ENCODE data around the gene FAM200C. TPM values are rescaled to one million over a fixed set of nuclear protein-coding genes. Genes with fewer than 3 reads are reported as not detected.

FAM200C gene
- total and polyA plus RNA-seq, 2 of the 13 experiments (the other 11 are each of a cell fraction or from before 2014, with no cell fraction given), result 3.2 to 4.7 TPM

DNA sequence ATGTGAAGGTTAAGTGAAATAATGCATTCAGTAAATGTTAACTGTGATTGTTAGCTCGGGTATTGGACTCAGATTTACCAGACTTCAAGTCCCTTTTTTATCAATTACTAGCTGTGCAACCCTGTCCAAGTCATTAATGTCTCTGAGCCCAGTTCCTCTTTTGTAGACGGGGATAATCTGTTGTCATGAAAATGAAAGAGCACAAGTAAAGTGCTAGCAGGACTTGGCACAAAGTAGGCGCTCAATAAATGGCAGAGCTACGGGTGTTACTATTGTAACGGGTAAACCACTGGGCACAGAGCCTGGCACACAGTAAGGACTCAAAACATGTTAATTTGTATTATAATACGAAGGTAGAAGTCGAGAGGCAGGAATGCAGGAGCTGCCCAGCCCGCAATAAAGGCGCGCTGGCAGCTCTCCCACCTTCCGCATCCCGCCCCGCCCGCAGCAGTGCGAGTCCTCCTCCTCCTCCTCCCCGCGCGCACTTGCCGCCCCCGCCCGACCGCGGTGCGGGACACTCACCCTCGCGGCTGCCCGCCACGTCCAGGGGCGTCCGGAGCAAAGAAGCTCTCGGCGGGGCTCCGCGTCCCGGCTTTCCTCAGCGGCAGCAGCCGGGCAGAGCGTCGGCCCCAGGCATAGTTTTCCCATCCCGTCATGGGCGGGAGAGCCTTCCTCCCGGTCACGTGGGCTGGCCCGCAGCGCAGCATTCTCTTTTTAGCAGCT, 29.7 kb downstream of the FAM200C start, which contains the start of gene C1QTNF2 (continued):
- TF ChIP-seq, protein P1, sequence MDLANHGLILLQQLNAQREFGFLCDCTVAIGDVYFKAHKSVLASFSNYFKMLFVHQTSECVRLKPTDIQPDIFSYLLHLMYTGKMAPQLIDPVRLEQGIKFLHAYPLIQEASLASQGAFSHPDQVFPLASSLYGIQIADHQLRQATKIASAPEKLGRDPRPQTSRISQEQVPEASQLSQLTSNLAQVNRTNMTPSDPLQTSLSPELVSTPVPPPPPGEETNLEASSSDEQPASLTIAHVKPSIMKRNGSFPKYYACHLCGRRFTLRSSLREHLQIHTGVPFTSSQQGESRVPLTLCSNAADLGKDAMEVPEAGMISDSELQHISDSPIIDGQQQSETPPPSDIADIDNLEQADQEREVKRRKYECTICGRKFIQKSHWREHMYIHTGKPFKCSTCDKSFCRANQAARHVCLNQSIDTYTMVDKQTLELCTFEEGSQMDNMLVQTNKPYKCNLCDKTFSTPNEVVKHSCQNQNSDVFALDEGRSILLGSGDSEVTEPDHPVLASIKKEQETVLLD (CRISPR knock-in tag; IDR thresholded peaks at IDR 0.05; ENCODE audit: low read depth), result no peak
- TF ChIP-seq ZNF569 (CRISPR knock-in tag; IDR thresholded peaks at IDR 0.05; ENCODE audit: borderline replicate concordance), result no peak
- no peak for TF ChIP-seq SRSF4 (IDR thresholded peaks at IDR 0.05; ENCODE audit: low read depth, low read length, poor library complexity, severe bottlenecking)
- TF ChIP-seq, protein P2, sequence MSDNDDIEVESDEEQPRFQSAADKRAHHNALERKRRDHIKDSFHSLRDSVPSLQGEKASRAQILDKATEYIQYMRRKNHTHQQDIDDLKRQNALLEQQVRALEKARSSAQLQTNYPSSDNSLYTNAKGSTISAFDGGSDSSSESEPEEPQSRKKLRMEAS (IDR thresholded peaks at IDR 0.05), result peak; percentile 54
- TF ChIP-seq ZNF670 (CRISPR knock-in tag; IDR thresholded peaks at IDR 0.05; ENCODE audit: borderline replicate concordance), result no peak
- no peak for TF ChIP-seq REPIN1 (CRISPR knock-in tag; IDR thresholded peaks at IDR 0.05; ENCODE audit: borderline replicate concordance, low read depth)
- peak; percentile 45; the same call in 1 of the 2 replicates for TF ChIP-seq ZNF777 (CRISPR knock-in tag; IDR thresholded peaks at IDR 0.05)
- TF ChIP-seq, protein P3, sequence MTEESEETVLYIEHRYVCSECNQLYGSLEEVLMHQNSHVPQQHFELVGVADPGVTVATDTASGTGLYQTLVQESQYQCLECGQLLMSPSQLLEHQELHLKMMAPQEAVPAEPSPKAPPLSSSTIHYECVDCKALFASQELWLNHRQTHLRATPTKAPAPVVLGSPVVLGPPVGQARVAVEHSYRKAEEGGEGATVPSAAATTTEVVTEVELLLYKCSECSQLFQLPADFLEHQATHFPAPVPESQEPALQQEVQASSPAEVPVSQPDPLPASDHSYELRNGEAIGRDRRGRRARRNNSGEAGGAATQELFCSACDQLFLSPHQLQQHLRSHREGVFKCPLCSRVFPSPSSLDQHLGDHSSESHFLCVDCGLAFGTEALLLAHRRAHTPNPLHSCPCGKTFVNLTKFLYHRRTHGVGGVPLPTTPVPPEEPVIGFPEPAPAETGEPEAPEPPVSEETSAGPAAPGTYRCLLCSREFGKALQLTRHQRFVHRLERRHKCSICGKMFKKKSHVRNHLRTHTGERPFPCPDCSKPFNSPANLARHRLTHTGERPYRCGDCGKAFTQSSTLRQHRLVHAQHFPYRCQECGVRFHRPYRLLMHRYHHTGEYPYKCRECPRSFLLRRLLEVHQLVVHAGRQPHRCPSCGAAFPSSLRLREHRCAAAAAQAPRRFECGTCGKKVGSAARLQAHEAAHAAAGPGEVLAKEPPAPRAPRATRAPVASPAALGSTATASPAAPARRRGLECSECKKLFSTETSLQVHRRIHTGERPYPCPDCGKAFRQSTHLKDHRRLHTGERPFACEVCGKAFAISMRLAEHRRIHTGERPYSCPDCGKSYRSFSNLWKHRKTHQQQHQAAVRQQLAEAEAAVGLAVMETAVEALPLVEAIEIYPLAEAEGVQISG (CRISPR knock-in tag; IDR thresholded peaks at IDR 0.05), result 0 out of 2 replicates have a peak, but pooled peaks have one; percentile 31
- TF ChIP-seq, protein P4, sequence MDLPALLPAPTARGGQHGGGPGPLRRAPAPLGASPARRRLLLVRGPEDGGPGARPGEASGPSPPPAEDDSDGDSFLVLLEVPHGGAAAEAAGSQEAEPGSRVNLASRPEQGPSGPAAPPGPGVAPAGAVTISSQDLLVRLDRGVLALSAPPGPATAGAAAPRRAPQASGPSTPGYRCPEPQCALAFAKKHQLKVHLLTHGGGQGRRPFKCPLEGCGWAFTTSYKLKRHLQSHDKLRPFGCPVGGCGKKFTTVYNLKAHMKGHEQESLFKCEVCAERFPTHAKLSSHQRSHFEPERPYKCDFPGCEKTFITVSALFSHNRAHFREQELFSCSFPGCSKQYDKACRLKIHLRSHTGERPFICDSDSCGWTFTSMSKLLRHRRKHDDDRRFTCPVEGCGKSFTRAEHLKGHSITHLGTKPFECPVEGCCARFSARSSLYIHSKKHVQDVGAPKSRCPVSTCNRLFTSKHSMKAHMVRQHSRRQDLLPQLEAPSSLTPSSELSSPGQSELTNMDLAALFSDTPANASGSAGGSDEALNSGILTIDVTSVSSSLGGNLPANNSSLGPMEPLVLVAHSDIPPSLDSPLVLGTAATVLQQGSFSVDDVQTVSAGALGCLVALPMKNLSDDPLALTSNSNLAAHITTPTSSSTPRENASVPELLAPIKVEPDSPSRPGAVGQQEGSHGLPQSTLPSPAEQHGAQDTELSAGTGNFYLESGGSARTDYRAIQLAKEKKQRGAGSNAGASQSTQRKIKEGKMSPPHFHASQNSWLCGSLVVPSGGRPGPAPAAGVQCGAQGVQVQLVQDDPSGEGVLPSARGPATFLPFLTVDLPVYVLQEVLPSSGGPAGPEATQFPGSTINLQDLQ (CRISPR knock-in tag; IDR thresholded peaks at IDR 0.05), result no peak
- TF ChIP-seq ZNF263 (CRISPR knock-in tag; IDR thresholded peaks at IDR 0.05), result peak; percentile 85
- TF ChIP-seq RNF2 (conservative IDR thresholded peaks at IDR 0.05; ENCODE audit: low read depth), result no peak
- TF ChIP-seq ZNF260 (CRISPR knock-in tag; IDR thresholded peaks at IDR 0.05; ENCODE audit: borderline replicate concordance, low read depth), result no peak
- TF ChIP-seq, protein P5, sequence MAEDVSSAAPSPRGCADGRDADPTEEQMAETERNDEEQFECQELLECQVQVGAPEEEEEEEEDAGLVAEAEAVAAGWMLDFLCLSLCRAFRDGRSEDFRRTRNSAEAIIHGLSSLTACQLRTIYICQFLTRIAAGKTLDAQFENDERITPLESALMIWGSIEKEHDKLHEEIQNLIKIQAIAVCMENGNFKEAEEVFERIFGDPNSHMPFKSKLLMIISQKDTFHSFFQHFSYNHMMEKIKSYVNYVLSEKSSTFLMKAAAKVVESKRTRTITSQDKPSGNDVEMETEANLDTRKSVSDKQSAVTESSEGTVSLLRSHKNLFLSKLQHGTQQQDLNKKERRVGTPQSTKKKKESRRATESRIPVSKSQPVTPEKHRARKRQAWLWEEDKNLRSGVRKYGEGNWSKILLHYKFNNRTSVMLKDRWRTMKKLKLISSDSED (CRISPR knock-in tag; IDR thresholded peaks at IDR 0.05), result no peak
- TF ChIP-seq, protein P6, sequence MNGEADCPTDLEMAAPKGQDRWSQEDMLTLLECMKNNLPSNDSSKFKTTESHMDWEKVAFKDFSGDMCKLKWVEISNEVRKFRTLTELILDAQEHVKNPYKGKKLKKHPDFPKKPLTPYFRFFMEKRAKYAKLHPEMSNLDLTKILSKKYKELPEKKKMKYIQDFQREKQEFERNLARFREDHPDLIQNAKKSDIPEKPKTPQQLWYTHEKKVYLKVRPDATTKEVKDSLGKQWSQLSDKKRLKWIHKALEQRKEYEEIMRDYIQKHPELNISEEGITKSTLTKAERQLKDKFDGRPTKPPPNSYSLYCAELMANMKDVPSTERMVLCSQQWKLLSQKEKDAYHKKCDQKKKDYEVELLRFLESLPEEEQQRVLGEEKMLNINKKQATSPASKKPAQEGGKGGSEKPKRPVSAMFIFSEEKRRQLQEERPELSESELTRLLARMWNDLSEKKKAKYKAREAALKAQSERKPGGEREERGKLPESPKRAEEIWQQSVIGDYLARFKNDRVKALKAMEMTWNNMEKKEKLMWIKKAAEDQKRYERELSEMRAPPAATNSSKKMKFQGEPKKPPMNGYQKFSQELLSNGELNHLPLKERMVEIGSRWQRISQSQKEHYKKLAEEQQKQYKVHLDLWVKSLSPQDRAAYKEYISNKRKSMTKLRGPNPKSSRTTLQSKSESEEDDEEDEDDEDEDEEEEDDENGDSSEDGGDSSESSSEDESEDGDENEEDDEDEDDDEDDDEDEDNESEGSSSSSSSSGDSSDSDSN (CRISPR knock-in tag; IDR thresholded peaks at IDR 0.05), result peak; percentile 20; the same call in 1 of the 2 replicates
- TF ChIP-seq GABPB1 (CRISPR knock-in tag; IDR thresholded peaks at IDR 0.05), result peak; percentile 13; the same call in 1 of the 2 replicates
- no peak for TF ChIP-seq ZNF17 (CRISPR knock-in tag; IDR thresholded peaks at IDR 0.05)
- no peak for TF ChIP-seq EEA1 (CRISPR knock-in tag; IDR thresholded peaks at IDR 0.05; ENCODE audit: borderline replicate concordance)
- TF ChIP-seq FOXM1 (CRISPR knock-in tag; IDR thresholded peaks at IDR 0.05), result no peak

All from HepG2 (cell line).